Neural progenitor cell (in vitro differentiated cells): Measurements from ENCODE around the gene TMED7.

ENCODE experiments used
- CTCF ChIP-seq: fragments of 200-600 bp; sonication (generic); IDR thresholded peaks from 2 replicates; pipeline ENCODE4 v1.5.1; 2017; ENCODE audit warnings: antibody characterized with exemption, mild to moderate bottlenecking
- EZH2 ChIP-seq: fragments of 200-600 bp; sonication (generic); IDR thresholded peaks from 2 replicates; pipeline ENCODE4 v1.6.1; 2017; ENCODE audit warnings: antibody characterized with exemption, mild to moderate bottlenecking, moderate library complexity
- EZH2phosphoT487 ChIP-seq: fragments of 200-600 bp; sonication (generic); IDR thresholded peaks from 2 replicates; pipeline ENCODE4 v1.6.1; 2017; ENCODE audit warnings: antibody characterized with exemption

- no peak for TF ChIP-seq CTCF
- TF ChIP-seq EZH2 = no peak
- TF ChIP-seq EZH2phosphoT487 = no peak
These were observed 32.0 kb upstream of the TMED7 start for GRCh38 chr5:115657881-115658233.
